Stomach (tissue), 4 donors: ENCODE measurements around the gene ASIC5.

Experiments used
- CTCF ChIP-seq, 7 experiments: fragments of 450-650 bp in 4 of 7; fragments of 200-600 bp in 3 of 7; sonication (generic) in 3 of 7; IDR thresholded peaks; one replicate each; pipeline ENCODE4 v1.5.1; 2016 to 2019; ENCODE audit warnings: antibody characterized with exemption in 7 of 7, control low read depth in 2 of 7, mild to moderate bottlenecking in 1 of 7
- EP300 ChIP-seq: sonication (generic); formaldehyde crosslinking; IDR thresholded peaks from one replicate; pipeline ENCODE4 v1.6.1; 2017; ENCODE audit warnings: antibody characterized with exemption

- TF ChIP-seq EP300 (no peak), CTCF (IDR thresholded peaks at IDR 0.05) (no peak)
These were observed 45.8 kb upstream of the ASIC5 start for GRCh38 chr4:155911905-155912304.
